HEK293T (cell line): Measurements from ENCODE around the gene FAM72B.
"Not testable (repeated sequence)": the region's sequence is repeated elsewhere in the genome, so short reads cannot be mapped to it uniquely, and the experiment has no call there.

ENCODE experiments used
- ARNT ChIP-seq: fragments of 450-650 bp; IDR thresholded peaks from 2 replicates; pipeline ENCODE4 v1.6.1; 2017; ENCODE audit warnings: mild to moderate bottlenecking
- BHLHE40 ChIP-seq: fragments of 450-650 bp; IDR thresholded peaks from 2 replicates; pipeline ENCODE4 v1.6.1; 2016; ENCODE audit warnings: mild to moderate bottlenecking, moderate library complexity, borderline replicate concordance
- CTBP1 ChIP-seq: fragments of 450-650 bp; IDR thresholded peaks from 2 replicates; pipeline ENCODE4 v1.6.1; 2016; ENCODE audit warnings: borderline replicate concordance
- ELF4 ChIP-seq: fragments of 450-650 bp; IDR thresholded peaks from 2 replicates; pipeline ENCODE4 v1.6.1; 2017; ENCODE audit warnings: antibody characterized with exemption
- FOXA1 ChIP-seq: fragments of 450-650 bp; IDR thresholded peaks from 2 replicates; pipeline ENCODE4 v1.6.1; 2016; ENCODE audit warnings: mild to moderate bottlenecking
- FOXM1 ChIP-seq: fragments of 450-650 bp; IDR thresholded peaks from 2 replicates; pipeline ENCODE4 v1.6.1; 2017; ENCODE audit warnings: mild to moderate bottlenecking, borderline replicate concordance
- HDGF ChIP-seq: fragments of 450-650 bp; IDR thresholded peaks from 2 replicates; pipeline ENCODE4 v1.6.1; 2017; ENCODE audit warnings: antibody characterized with exemption, borderline replicate concordance
- L3MBTL2 ChIP-seq: fragments of 450-650 bp; conservative IDR thresholded peaks from 2 replicates; pipeline ENCODE4 v1.6.1; 2016; ENCODE audit warnings: mild to moderate bottlenecking
- NFRKB ChIP-seq: fragments of 450-650 bp; IDR thresholded peaks from 2 replicates; pipeline ENCODE4 v1.6.1; 2016; ENCODE audit warnings: mild to moderate bottlenecking, moderate library complexity
- SP1 ChIP-seq: fragments of 450-650 bp; IDR thresholded peaks from 2 replicates; pipeline ENCODE4 v1.6.1; 2017
- SUZ12 ChIP-seq: fragments of 450-650 bp; IDR thresholded peaks from 2 replicates; pipeline ENCODE4 v1.6.1; 2016; ENCODE audit warnings: mild to moderate bottlenecking
- TARDBP ChIP-seq: fragments of 450-650 bp; IDR thresholded peaks from 2 replicates; pipeline ENCODE4 v1.6.1; 2016

GRCh38 chr1:121213491-121213890, 29.4 kb upstream of the FAM72B start:
- TF ChIP-seq SUZ12, ELF4, FOXA1, NFRKB, HDGF, L3MBTL2, FOXM1, SP1, ARNT, TARDBP, CTBP1, BHLHE40: not testable (repeated sequence)
